Hepatocyte (in vitro differentiated cells): Measurements from ENCODE around the gene DOHH. TPM values are rescaled to one million over a fixed set of nuclear protein-coding genes. Genes with fewer than 3 reads are reported as not detected.

Experiments
- DNase-seq: peaks from one replicate; pipeline ENCODE4 v3.0.0-alpha.2; 2016; ENCODE audit warnings: low spot score
- H2AFZ ChIP-seq: fragments of 200-600 bp; sonication (generic); 2 replicates; pipeline ENCODE4 v1.6.0; 2016; ENCODE audit warnings: antibody characterized with exemption, mild to moderate bottlenecking
- H3K27ac ChIP-seq: fragments of 200-600 bp; sonication (generic); 2 replicates; pipeline ENCODE4 v1.5.1; 2016; ENCODE audit warnings: mild to moderate bottlenecking
- H3K27me3 ChIP-seq: fragments of 200-600 bp; sonication (generic); 2 replicates; pipeline ENCODE4 v1.6.1; 2016
- H3K36me3 ChIP-seq: fragments of 200-600 bp; sonication (generic); replicated peaks from 2 replicates; pipeline ENCODE4 v1.5.1; 2016; ENCODE audit warnings: low read depth; ENCODE audit not compliant: insufficient read depth
- H3K4me1 ChIP-seq: fragments of 200-600 bp; sonication (generic); 2 replicates; pipeline ENCODE4 v1.5.1; 2016; ENCODE audit warnings: mild to moderate bottlenecking, moderate library complexity; ENCODE audit not compliant: insufficient read depth
- H3K4me2 ChIP-seq: fragments of 200-600 bp; sonication (generic); 2 replicates; pipeline ENCODE4 v1.6.0; 2016
- H3K4me3 ChIP-seq: fragments of 200-600 bp; sonication (generic); 2 replicates; pipeline ENCODE4 v1.5.1; 2016; ENCODE audit warnings: mild to moderate bottlenecking
- H3K79me2 ChIP-seq: fragments of 200-600 bp; sonication (generic); 2 replicates; pipeline ENCODE4 v1.6.0; 2017; ENCODE audit warnings: mild to moderate bottlenecking
- H3K9me2 ChIP-seq: fragments of 200-600 bp; sonication (generic); replicated peaks from 2 replicates; pipeline ENCODE4 v1.6.0; 2017; ENCODE audit warnings: mild to moderate bottlenecking; ENCODE audit not compliant: insufficient read depth
- H3K9me3 ChIP-seq: fragments of 200-600 bp; sonication (generic); 2 replicates; pipeline ENCODE4 v1.5.1; 2016; ENCODE audit warnings: low read depth, mild to moderate bottlenecking
- H4K20me1 ChIP-seq: fragments of 200-600 bp; sonication (generic); 2 replicates; pipeline ENCODE4 v1.6.0; 2016; ENCODE audit warnings: mild to moderate bottlenecking; ENCODE audit not compliant: insufficient read depth, poor library complexity, severe bottlenecking
- EZH2 ChIP-seq: fragments of 200-600 bp; sonication (generic); IDR thresholded peaks from 2 replicates; pipeline ENCODE4 v1.6.1; 2016; ENCODE audit warnings: antibody characterized with exemption, mild to moderate bottlenecking, borderline replicate concordance
- EZH2phosphoT487 ChIP-seq: fragments of 200-600 bp; sonication (generic); IDR thresholded peaks from one replicate; pipeline ENCODE4 v1.6.1; 2018; ENCODE audit warnings: antibody characterized with exemption, mild to moderate bottlenecking, low read depth, moderate library complexity; ENCODE audit not compliant: unreplicated experiment, severe bottlenecking
- WGBS: methylation state at CpG from one replicate; pipeline ENCODE4 v1.1.6; 2016; ENCODE audit warnings: low lambda C conversion rate; ENCODE audit errors: missing lambda C conversion rate; 5-methylcytosine and 5-hydroxymethylcytosine counted together
- polyA plus RNA-seq: library from polyadenylated mRNA; unstranded; fragments of >200 nt; fragmentation: Nextera tagmentation; extraction: Ambion mirVana; gene quantifications from 2 replicates; pipeline ENCODE4 v1.2.1, GENCODE V29; 2016
- total RNA-seq: library from RNA; depleted of rRNA; stranded (reverse); fragments of >200 nt; gene quantifications from 2 replicates; pipeline ENCODE4 v1.2.3, GENCODE V29; 2014
- TF ChIP-seq, protein P1 (sequence below): fragments of 200-600 bp; sonication (generic); IDR thresholded peaks from 2 replicates; pipeline ENCODE4 v1.5.1; 2016; ENCODE audit warnings: antibody characterized with exemption, mild to moderate bottlenecking; ENCODE audit not compliant: poor library complexity

DOHH gene
- total and polyA plus RNA-seq, 2 experiments from 2014 or later = 14.9 to 17.6 TPM

DNA sequence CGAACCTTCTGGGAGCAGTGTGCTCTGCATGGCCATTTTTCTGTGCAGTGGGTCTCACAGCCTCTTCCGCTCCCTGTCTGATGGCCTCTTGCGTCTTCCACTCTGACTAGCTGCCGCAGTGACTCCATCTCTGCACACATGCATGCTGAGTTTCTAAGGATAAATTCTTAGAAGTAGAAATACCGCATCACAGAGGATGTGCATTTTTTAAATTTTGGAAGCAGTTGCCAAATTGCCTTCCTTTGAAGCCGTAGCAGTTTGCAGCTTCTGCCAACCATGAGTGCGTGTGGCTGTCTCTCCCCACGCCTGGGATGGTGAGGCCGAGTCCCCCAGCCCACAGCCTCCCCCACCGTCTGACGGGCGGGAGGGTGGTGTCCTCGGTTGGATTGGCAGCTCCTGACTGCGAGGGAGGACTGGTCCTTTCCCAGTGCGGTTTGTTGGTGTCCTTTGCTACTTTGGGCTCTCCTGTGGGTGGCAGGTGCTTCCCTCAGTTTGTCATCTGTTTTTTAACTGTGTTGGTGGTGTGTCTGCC is 15.5 kb upstream of the DOHH start:
- peaks cover 7% of the 10 kb centered on the region for H3K4me1 ChIP-seq
- no peak overlapping the region for H2AFZ ChIP-seq
- peaks cover 100% of the 10 kb centered on the region for H3K79me2 ChIP-seq
- peaks cover 100% of the 10 kb centered on the region for H4K20me1 ChIP-seq
- no peak overlapping the region for H3K27ac ChIP-seq
- TF ChIP-seq EZH2 (no peak), EZH2phosphoT487 (no peak)
- TF ChIP-seq, protein P1, sequence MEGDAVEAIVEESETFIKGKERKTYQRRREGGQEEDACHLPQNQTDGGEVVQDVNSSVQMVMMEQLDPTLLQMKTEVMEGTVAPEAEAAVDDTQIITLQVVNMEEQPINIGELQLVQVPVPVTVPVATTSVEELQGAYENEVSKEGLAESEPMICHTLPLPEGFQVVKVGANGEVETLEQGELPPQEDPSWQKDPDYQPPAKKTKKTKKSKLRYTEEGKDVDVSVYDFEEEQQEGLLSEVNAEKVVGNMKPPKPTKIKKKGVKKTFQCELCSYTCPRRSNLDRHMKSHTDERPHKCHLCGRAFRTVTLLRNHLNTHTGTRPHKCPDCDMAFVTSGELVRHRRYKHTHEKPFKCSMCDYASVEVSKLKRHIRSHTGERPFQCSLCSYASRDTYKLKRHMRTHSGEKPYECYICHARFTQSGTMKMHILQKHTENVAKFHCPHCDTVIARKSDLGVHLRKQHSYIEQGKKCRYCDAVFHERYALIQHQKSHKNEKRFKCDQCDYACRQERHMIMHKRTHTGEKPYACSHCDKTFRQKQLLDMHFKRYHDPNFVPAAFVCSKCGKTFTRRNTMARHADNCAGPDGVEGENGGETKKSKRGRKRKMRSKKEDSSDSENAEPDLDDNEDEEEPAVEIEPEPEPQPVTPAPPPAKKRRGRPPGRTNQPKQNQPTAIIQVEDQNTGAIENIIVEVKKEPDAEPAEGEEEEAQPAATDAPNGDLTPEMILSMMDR = no peak
- no peaks in the 10 kb centered on the region for H3K27me3 ChIP-seq
- no peak overlapping the region for H3K4me3 ChIP-seq
- H3K4me2 ChIP-seq = no peak overlapping the region
- no peaks in the 10 kb centered on the region for H3K9me3 ChIP-seq
- 94% methylated on average over 15 of the region's 15 CpGs for WGBS
- H3K36me3 ChIP-seq = no peaks in the 10 kb centered on the region
- no peak for DNase-seq
- no peaks in the 10 kb centered on the region for H3K9me2 ChIP-seq

DNA sequence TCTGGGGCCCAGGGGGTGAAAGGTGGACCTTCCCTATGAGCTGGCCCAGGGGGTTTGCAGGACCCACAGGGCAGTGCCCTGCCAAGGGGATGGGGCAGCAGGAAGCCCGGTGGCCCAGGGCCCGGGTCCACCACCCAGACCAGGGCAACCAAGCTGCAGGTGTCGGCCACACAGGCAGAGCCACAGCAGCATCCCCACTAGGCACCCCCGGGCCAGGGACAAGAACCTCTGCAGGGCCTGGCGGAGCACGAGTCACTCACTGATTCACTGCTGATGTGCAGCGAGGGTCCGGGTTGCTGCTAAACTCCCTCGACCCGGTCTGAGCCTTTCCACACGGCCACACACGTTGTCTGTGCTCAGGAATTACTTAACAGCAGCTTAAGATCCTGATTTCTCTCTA is 14.5 kb upstream of the DOHH start:
- no peak for TF ChIP-seq EZH2phosphoT487
- TF ChIP-seq EZH2 = no peak
- TF ChIP-seq, protein P1 = no peak
- Histone ChIP-seq H3K79me2 (peaks cover 100% of the 10 kb centered on the region), H3K4me3 (no peak overlapping the region), H3K4me2 (no peak overlapping the region), H3K36me3 (no peaks in the 10 kb centered on the region), H3K9me2 (no peaks in the 10 kb centered on the region), H3K27me3 (no peaks in the 10 kb centered on the region), H4K20me1 (peaks cover 100% of the 10 kb centered on the region), H3K9me3 (no peaks in the 10 kb centered on the region), H3K4me1 (peaks cover 7% of the 10 kb centered on the region), H3K27ac (no peak overlapping the region), H2AFZ (no peak overlapping the region)
- WGBS = 77% methylated on average over 12 of the region's 12 CpGs
- DNase-seq = no peak

DNA sequence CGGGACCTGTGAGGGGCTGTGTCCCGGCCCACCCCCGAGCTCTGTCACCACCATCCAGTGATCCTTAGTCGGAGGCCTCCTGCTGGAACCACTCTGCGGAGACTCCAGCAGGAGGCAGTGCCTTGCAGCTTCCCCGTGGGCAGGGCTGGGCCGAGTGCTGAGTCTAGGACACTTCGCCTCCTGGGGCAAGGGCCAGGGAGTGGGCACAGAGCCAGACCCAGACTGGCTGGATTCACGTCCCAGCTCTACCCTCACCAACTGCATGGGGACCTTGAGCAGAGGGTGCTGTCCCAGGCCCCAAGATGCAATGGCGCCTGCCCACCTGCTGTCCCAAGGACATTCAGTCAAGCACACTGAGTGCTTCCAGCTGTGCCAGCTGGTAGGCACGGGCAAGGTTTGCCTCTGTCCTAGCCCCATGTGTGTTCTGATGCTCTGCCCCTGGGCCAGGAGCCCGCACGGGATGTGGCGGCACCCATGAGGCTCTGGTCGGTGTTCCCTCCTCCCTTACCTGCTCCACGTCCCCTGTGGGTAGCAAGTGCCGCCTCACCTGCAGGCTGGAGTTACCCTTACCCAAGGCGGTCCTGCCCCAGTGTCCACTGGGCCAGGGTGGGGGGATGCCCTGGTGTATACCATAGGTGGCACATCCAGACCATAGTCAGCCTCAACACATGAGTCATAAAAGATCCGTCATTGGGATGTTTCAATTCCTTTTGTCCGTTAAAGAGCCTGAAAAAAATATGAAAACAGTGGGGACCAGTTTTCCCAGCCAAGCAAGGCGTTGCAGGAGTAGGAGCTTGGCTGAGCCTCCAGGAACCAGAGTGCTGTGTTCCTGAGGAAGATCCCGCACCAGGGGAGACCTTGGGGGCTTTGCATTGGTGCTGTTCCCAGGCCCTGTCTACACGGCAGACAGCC is 13.0 kb upstream of the DOHH start:
- no peaks in the 10 kb centered on the region for H3K36me3 ChIP-seq

More for the DNA sequence above, 13.0 kb upstream of the DOHH start:
- no peak for DNase-seq
- Histone ChIP-seq H3K79me2 (peaks cover 100% of the 10 kb centered on the region), H3K4me3 (no peak overlapping the region), H4K20me1 (peaks cover 99% of the 10 kb centered on the region), H3K27ac (no peak overlapping the region), H3K9me3 (no peaks in the 10 kb centered on the region), H2AFZ (no peak overlapping the region), H3K9me2 (no peaks in the 10 kb centered on the region), H3K27me3 (no peaks in the 10 kb centered on the region), H3K4me2 (no peak overlapping the region), H3K4me1 (peaks cover 7% of the 10 kb centered on the region)
- 94% methylated on average over 23 of the region's 23 CpGs for WGBS
- TF ChIP-seq EZH2 = no peak
- TF ChIP-seq, protein P1 = no peak
- no peak for TF ChIP-seq EZH2phosphoT487
